HG02798 (cell line): ENCODE data around the gene PIAS4.

Experiments used
- ATAC-seq: cut with Tn5 transposase; IDR thresholded peaks from one replicate; pipeline ENCODE4 v1.9.1; 2021; ENCODE audit warnings: mild to moderate bottlenecking; ENCODE audit not compliant: unreplicated experiment, poor library complexity

PIAS4 gene

DNA sequence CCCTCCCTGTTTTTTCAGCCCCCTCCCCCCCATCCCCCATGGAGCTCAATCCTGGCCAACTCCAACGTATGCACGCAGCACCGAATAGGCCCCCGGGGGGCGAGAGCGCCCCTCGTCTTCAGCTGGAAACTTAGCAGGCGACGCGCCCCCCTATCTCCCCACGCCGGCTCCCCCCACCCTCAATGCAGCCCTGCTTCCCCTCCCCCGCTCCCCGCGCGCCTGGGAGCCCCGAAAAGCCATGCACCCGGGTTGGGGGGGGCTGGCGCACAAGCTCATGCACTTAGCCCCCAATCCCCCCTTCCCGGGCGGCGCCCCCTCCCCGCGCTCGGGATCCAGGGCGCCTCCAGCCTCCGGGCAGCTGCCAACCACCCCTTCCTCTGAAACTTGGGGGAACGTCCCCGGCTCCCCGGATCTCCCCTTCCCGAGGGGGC is 58.7 kb downstream of the PIAS4 start:
- no peak for ATAC-seq

DNA sequence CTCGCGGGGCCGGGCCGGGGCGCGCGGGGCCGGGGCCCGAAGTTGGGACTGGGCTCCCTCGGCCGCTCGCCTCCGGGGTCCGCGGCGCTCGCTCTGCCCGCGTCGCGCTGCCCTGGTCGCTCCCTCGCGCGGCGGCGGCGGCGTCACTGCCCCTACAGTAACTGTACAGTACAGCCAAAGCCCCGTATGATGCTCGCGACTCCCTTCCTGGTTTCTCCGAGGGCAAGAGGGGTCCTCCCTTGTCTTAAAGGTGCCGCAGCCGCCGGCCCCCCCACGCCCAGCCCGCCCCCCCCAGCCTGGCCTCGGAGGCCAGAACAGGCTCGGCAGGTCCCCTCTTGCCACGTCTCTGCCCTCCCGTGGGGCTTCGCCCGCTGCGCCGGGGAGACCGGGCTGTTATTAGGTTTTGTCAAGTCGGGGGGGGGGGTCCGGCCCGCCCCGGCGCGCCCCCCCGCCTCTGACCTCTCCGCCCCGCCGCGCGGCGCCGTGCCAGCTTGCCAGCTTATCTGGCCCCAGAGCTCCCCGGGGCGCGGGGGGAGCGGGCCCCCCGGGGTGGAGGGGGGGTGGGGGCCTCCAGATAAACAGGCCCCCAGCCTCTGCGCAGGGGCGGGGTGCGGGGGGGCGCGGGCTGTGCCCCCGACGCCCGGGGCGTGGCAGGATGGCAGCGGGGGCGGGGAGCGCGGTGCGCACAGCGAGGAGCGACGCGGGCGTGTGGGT is 59.3 kb downstream of the PIAS4 start, which contains the start of gene ZBTB7A:
Gene ZBTB7A (minus strand): TSS at position 218 of the 714 bp plus-strand sequence. CDS start 11,667 bp downstream, outside the sequence.
- no peak for ATAC-seq

DNA sequence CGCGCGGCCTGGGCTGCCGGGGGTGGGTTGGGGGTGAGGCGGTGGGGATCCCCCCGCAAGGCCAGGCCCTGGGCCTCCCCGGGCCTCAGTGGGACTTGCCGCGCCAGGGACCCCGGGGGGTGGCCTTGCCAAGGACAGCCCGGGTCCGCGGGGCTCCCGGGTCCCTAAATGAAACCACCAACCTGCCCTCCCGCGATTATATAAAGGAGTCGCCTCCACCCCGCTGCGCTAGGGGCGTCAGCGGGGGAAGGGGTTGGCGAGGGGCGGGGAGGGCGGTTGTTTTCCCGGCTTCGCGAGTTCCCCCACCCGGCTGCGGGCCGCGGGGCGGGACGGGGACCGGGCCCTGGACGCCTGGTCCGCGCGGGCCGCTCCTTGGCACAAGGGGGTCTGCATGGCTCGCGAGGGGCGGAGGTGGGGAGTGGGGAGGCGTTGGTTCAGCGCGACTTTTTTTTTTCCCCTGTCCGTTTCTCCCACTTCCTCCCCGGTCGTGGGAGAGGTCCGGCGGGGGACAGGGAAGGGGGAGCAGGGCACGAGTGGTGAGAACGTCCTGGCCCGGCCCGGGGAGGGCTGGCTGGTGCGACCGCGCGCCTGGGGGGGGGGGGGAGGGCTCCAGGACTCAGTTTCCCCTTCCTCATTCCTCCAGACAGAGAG is 60.0 kb downstream of the PIAS4 start:
- no peak for ATAC-seq

DNA sequence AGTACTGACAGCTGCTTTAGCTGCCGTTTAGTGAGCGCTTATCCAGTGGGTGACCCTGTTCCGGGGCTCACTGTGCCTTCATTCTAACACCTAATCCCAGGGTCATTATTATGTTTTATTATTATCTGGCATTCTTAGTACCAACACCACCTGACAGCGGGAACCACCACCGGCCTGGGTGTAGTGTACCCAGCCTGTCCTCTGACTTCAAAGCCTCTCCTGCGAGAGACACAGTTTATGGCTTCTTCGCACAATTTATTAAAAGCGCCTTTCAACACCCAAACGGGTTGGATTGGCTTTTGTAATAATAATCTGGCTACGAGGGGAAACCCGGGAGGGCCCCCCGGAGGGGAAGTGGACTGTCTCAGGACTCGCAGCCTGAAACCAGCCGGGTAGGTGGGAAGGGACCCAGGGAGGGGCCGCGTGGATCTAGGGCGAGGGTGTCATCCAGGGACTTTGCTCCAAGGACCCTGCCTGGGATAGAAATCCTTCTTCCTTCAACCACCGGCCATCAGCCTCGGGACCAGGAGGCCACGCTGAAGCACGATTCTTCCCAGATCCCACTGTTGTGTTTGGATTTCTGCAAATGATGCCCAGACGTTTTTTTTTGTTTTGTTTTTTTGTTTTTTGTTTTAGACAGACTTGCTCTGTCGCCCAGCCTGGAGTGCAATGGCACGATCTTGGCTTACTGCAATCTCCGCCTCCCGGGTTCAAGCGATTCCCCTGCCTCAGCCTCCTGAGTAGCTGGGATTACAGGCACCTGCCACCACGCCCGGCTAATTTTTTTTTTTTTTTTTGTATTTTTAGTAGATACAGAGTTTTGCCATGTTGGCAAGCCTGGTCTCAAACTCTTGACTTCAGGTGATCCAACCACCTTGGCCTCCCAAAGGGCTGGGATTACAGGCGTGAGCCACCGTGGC is 60.8 kb downstream of the PIAS4 start:
- ATAC-seq: no peak

- no peak for ATAC-seq
Measured at GRCh38 chr19:4069331-4069959, 61.9 kb downstream of the PIAS4 start.

DNA sequence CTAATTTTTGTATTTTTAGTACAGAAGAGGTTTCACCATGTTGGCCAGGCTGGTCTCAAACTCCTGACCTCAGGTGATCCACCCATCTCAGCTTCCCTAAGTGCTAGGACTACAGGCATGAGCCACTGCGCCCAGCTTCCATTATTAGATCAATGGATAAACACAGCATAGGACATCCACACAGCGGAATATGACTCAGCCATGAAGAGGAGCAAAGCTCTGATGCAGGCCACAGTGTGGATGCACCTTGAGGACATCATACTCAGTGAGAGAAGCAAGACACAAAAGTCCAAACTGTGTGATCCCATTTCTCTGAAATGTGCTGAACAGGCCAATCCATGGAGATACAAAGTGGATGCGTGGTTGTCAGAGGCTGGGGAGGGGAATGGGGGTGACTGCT is 64.1 kb downstream of the PIAS4 start:
- ATAC-seq: no peak

DNA sequence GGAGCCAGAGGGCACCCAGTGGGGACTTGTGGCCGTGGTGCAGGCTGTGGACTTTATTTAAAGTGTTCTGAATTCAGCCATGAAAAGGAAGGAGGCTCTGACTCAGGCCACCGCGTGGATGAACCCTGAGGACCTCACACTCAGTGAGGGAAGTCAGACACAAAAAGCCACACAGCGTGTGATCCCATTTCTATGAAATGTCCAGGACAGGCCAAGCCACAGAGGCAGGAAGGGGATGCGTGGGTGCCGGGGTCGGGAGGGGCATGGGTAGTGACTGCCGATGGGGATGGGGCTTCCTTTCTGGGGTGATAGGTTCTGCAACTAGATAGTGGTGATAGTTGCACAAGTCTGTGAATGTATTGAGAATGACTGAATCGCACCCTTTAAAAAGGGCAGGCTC is 67.8 kb downstream of the PIAS4 start:
- ATAC-seq: no peak

DNA sequence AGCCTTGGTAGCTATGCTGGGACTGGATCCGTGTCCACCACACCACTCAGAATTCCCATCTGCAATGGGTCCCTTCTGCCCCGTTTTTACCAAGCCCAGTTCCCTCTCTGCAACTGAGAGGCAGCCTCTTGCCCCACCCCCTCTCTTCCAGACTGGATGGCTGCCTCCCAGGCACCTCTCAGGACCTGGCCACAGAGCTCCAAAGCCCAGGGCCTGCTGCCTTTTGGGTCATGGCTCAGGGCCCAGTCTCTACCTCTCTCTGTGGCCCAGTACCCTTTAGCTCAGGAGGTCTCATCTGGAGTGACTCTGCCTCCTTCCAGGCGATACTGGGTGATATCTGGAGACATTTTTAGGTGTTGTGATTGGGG is 69.5 kb downstream of the PIAS4 start:
- ATAC-seq: no peak

DNA sequence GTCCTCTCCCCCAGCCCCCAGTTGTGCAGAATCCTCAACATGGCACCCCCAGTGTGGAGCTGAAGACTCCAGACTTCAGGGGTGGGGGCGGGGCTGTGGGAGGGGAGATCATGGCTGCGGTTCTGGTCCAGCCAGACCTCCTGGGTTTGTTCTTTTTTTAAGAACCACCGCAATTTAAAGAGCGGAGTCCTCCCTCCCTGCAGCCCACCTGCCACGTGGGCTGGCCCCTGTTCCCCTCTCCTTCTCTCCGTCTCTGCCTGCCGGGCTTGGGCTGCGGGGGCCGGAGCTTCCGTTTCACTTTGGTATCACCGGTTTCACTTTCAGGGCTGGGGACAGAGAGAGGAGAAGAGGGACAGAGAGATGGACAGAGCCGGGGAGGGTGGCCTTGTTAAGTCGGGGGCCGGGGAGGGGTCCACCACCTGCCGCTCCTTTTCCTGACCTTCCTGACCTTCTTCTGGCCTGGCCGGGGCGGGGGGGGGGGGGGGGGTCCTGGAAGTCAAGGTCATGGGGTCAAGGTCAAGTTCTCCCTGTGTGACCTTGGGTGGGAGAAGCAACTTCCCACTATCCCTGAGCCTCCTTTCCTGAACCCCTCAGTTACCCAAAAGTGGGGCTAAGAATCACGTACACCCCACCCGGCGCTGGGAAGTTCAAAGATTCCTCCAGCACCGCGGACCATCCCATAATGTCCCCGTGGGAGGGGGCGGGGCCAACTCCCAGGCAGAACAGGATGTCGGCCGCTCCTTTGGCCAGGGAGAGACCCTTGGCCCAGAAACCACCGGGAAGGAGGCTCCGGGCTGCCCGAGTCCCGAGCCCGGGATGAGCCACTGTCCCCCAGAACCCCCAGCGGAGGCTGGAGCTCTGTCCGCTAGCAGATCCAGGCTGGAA is 70.5 kb downstream of the PIAS4 start:
- ATAC-seq: no peak

DNA sequence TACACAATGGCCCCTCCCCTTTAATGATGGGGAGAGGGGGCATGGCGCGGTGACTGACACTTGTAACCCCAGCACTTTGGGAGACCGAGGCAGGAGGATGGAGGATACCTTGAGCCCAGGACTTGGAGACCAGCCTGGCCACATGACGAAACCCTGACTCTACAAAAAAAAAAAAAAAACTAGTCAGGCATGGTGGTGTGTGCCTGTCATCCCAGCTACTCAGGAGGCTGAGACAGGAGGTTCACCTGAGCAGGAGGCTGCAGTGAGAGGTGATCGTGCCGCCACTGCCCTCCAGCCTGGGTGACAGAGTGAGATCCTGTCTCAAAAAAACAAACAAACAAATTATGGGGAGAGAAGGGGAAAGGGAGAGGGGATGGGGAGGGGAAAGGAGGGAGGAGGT is 72.9 kb downstream of the PIAS4 start:
- no peak for ATAC-seq

DNA sequence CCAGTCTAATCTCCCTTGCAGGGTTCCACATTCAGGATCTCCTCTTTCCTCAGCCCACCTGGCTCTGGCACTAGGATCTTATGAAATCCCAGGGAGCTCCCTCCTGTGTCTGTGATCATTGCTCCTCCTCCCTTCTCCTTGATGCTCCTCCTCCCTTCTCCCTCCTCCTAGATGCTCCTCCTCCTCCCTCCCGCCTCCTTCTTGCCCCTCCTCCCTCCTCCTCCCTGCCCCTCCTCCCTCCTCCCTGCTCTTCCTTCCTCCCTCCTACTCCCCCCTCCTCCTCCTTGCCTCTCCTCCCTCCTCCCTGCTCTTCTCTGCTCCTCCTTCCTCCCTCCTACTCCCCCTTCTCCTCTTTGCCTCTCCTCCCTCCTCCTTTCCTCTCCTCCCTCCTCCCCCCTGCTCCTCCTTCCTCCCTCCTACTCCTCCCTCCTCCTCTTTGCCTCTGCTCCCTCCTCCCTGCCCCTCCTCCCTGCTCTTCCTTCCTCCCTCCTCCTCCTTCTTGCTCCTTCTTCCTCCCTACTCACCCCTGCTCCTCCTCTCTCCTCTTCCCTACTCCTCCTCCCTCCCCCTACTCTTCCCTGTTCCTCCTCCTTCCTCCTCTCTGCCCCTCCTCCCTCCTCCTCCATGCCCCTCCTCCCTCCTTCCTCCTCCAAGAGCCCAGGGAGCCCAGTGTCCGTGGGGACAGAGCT is 74.0 kb downstream of the PIAS4 start:
- no peak for ATAC-seq

GRCh38 chr19:4082172-4082571 is 74.6 kb downstream of the PIAS4 start:
- no peak for ATAC-seq

- no peak for ATAC-seq
Measured at GRCh38 chr19:4083677-4084546, 76.4 kb downstream of the PIAS4 start.

GRCh38 chr19:4084547-4084877 is 77.0 kb downstream of the PIAS4 start:
- no peak for ATAC-seq

- no peak for ATAC-seq
Measured at GRCh38 chr19:4086411-4086867, 78.9 kb downstream of the PIAS4 start.

DNA sequence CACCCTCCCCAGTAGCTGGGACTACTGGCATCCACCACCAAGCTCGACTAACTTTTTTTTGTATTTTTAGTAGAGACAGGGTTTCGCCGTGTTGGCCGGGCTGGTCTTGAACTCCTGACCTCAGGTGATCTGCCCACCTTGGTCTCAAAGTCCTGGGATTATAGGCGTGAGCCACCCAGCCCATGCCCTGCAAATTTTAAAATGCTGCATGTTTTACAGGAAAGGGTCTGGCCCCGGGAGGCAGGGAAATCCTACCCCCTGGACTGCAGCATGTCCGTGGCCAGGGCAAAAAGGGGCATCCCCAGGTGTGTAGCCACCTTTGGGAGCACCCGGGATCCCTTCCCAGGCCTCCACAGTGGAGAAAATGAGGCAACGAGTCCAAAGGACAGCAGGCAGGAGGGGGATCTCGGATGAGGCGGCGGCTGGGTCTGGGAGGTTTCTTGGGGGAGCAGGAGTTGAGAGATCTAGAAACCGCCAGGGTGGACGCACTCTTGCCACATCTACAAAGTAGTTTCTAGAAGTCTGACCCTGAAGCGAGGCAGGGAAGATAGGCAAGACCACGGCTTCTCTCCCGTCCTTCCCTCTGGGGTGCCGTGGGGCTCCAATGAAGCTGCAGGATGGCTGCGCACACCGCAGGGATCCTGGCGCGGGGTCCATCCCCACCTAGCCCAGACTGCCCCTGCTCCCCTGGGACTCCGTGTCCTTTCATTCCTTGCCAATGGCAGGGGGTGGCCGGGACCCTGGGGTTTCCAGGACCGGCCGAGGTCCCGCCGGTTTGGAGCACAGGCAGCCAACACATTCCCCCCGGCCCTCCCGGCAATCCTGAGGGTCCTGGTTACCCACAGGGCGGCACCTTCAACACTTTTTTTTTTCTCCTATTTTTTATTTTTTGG is 80.5 kb downstream of the PIAS4 start:
- ATAC-seq: no peak

- no peak for ATAC-seq
Measured at GRCh38 chr19:4088975-4089374, 81.4 kb downstream of the PIAS4 start.
